HT-29 (cell line): ENCODE results near the gene HIPK1. TPM values are rescaled to one million over a fixed set of nuclear protein-coding genes. Genes with fewer than 3 reads are reported as not detected.

Experiments used
- DNase-seq: peaks from one replicate; pipeline ENCODE4 v3.0.0-alpha.2; 2015; ENCODE audit warnings: low spot score
- total RNA-seq: library from RNA; depleted of rRNA; stranded (reverse); fragments of >200 nt; shearing (Covaris generic); gene quantifications from 2 replicates; pipeline ENCODE4 v1.2.3, GENCODE V29; 2014

HIPK1 gene
- total RNA-seq, 1 experiment from 2014 or later = 19.4 TPM

GRCh38 chr1:113913312-113913668 is 15.8 kb upstream of the HIPK1 start:
- no peak for DNase-seq

GRCh38 chr1:113913887-113914664 is 15.0 kb upstream of the HIPK1 start:
- no peak for DNase-seq

GRCh38 chr1:113916974-113917373 is 12.2 kb upstream of the HIPK1 start:
- DNase-seq = no peak

GRCh38 chr1:113917400-113918082 is 11.6 kb upstream of the HIPK1 start:
- no peak for DNase-seq

GRCh38 chr1:113918243-113918642 is 10.9 kb upstream of the HIPK1 start:
- no peak for DNase-seq

GRCh38 chr1:113922957-113923356 is 6.2 kb upstream of the HIPK1 start:
- no peak for DNase-seq

- no peak for DNase-seq
Observed at GRCh38 chr1:113924473-113924872, 4.7 kb upstream of the HIPK1 start.

GRCh38 chr1:113928187-113928930 is 765 bp upstream of the HIPK1 start:
- DNase-seq = peak; percentile 29

GRCh38 chr1:113929750-113930498 is 800 bp downstream of the HIPK1 start:
- DNase-seq = no peak

- DNase-seq = peak; percentile 79
Observed at GRCh38 chr1:113930499-113931161, 1.5 kb downstream of the HIPK1 start.

GRCh38 chr1:113931451-113931851 is 2.3 kb downstream of the HIPK1 start:
- peak; percentile 52 for DNase-seq

GRCh38 chr1:113934006-113934405 is 4.9 kb downstream of the HIPK1 start:
- DNase-seq = no peak

GRCh38 chr1:113934511-113935055 is 5.5 kb downstream of the HIPK1 start:
- DNase-seq = no peak

- no peak for DNase-seq
Observed at GRCh38 chr1:113935176-113935575, 6.1 kb downstream of the HIPK1 start.

GRCh38 chr1:113935970-113936369 is 6.8 kb downstream of the HIPK1 start:
- no peak for DNase-seq

GRCh38 chr1:113937146-113937545 is 8.0 kb downstream of the HIPK1 start:
- no peak for DNase-seq

GRCh38 chr1:113938192-113938591 is 9.1 kb downstream of the HIPK1 start:
- DNase-seq = no peak

- DNase-seq = no peak
Observed at GRCh38 chr1:113940365-113941244, 11.5 kb downstream of the HIPK1 start.

GRCh38 chr1:113941245-113941559 is 12.1 kb downstream of the HIPK1 start:
- DNase-seq = no peak

- no peak for DNase-seq
Observed at GRCh38 chr1:113942527-113942926, 13.4 kb downstream of the HIPK1 start.
